GM19023 (cell line): Measurements from ENCODE around the gene ODAM.
"Not testable (repeated sequence)": the region's sequence is repeated elsewhere in the genome, so short reads cannot be mapped to it uniquely, and the experiment has no call there.

Source experiments
- ATAC-seq: cut with Tn5 transposase; IDR thresholded peaks from one replicate; pipeline ENCODE4 v1.9.1; 2021; ENCODE audit warnings: mild to moderate bottlenecking, moderate library complexity; ENCODE audit not compliant: unreplicated experiment

The ODAM gene

GRCh38 chr4:70221389-70221788, 25.9 kb downstream of the ODAM start:
- ATAC-seq = not testable (repeated sequence)

GRCh38 chr4:70221818-70222217, 26.3 kb downstream of the ODAM start:
- ATAC-seq = not testable (repeated sequence)

- ATAC-seq = no peak
Measured at GRCh38 chr4:70225824-70226223, 30.3 kb downstream of the ODAM start, which contains the start of gene FDCSP. TSS of gene FDCSP (plus strand) at chr4:70226124. CDS start at chr4:70231195, 5,071 bp downstream.

GRCh38 chr4:70236125-70236524, 40.6 kb downstream of the ODAM start:
- ATAC-seq = no peak

GRCh38 chr4:70239131-70239883, 43.8 kb downstream of the ODAM start:
- no peak for ATAC-seq

- no peak for ATAC-seq
Measured at GRCh38 chr4:70239884-70240591, 44.5 kb downstream of the ODAM start.

- ATAC-seq = not testable (repeated sequence)
Measured at GRCh38 chr4:70242297-70242696, 46.8 kb downstream of the ODAM start, which contains the start of gene CSN3. TSS of gene CSN3 (plus strand) at chr4:70242597. CDS start at chr4:70244820, 2,223 bp downstream.

GRCh38 chr4:70243091-70243490, 47.6 kb downstream of the ODAM start:
- no peak for ATAC-seq

- ATAC-seq = no peak
Measured at GRCh38 chr4:70251250-70251944, 55.9 kb downstream of the ODAM start.

GRCh38 chr4:70251945-70252277, 56.4 kb downstream of the ODAM start:
- no peak for ATAC-seq
